Measurements from ENCODE around the gene PDIK1L.

PDIK1L gene
- total RNA-seq = 8.4 to 19.7 (median 10.5) reads per million in 3 donors

- Histone ChIP-seq H3K4me3 (ENCODE audit: insufficient read depth, low read depth, low read length, poor library complexity, severe bottlenecking) (peak within 1 kb of the TSS; percentile 100), H3K27me3 (replicated peaks; ENCODE audit: control insufficient read depth, insufficient read depth, low read length, poor library complexity, severe bottlenecking) (no peaks in the 10 kb centered on the region), H3K9me3 (ENCODE audit: control insufficient read depth, low read length) (no peaks in the 10 kb centered on the region), H3K4me1 (ENCODE audit: control insufficient read depth, insufficient read depth, low read length, poor library complexity, severe bottlenecking) (peaks cover 11% of the 10 kb centered on the region), H3K27ac (ENCODE audit: insufficient read depth, low read length, poor library complexity, severe bottlenecking) (peak within 1 kb of the TSS; percentile 78), H3K36me3 (ENCODE audit: control insufficient read depth, insufficient read depth, low read length) (peaks cover 17% of the 10 kb centered on the region)
- DNase-seq = peak; percentile 89 to 91 (median 90)
Observed at GRCh38 chr1:26111530-26112406, at the start of gene PDIK1L. Gene PDIK1L, plus strand, starts transcription at chr1:26111824. Its CDS starts 2,485 bp downstream, at chr1:26114309.

- no peak overlapping the region for H3K4me3 ChIP-seq (ENCODE audit: insufficient read depth, low read depth, low read length, poor library complexity, severe bottlenecking)
- no peaks in the 10 kb centered on the region for H3K36me3 ChIP-seq (ENCODE audit: control insufficient read depth, insufficient read depth, low read length)
- no peaks in the 10 kb centered on the region for H3K27me3 ChIP-seq (replicated peaks; ENCODE audit: control insufficient read depth, insufficient read depth, low read length, poor library complexity, severe bottlenecking)
- H3K9me3 ChIP-seq (ENCODE audit: control insufficient read depth, low read length) = no peaks in the 10 kb centered on the region
- no peak for DNase-seq
- no peak overlapping the region for H3K27ac ChIP-seq (ENCODE audit: insufficient read depth, low read length, poor library complexity, severe bottlenecking)
- H3K4me1 ChIP-seq (ENCODE audit: control insufficient read depth, insufficient read depth, low read length, poor library complexity, severe bottlenecking) = no peaks in the 10 kb centered on the region
Observed at GRCh38 chr1:26064553-26064952, 47.1 kb upstream of the PDIK1L start.

GRCh38 chr1:26066160-26066559, 45.5 kb upstream of the PDIK1L start:
- H3K4me3 ChIP-seq (ENCODE audit: insufficient read depth, low read depth, low read length, poor library complexity, severe bottlenecking) = no peak overlapping the region
- no peaks in the 10 kb centered on the region for H3K9me3 ChIP-seq (ENCODE audit: control insufficient read depth, low read length)
- H3K27ac ChIP-seq (ENCODE audit: insufficient read depth, low read length, poor library complexity, severe bottlenecking) = no peak overlapping the region
- H3K4me1 ChIP-seq (ENCODE audit: control insufficient read depth, insufficient read depth, low read length, poor library complexity, severe bottlenecking) = no peaks in the 10 kb centered on the region
- no peaks in the 10 kb centered on the region for H3K36me3 ChIP-seq (ENCODE audit: control insufficient read depth, insufficient read depth, low read length)
- no peak for DNase-seq
- H3K27me3 ChIP-seq (replicated peaks; ENCODE audit: control insufficient read depth, insufficient read depth, low read length, poor library complexity, severe bottlenecking) = no peaks in the 10 kb centered on the region

GRCh38 chr1:26066857-26067256, 44.8 kb upstream of the PDIK1L start:
- H3K27ac ChIP-seq (ENCODE audit: insufficient read depth, low read length, poor library complexity, severe bottlenecking) = no peak overlapping the region
- DNase-seq = no peak
- no peaks in the 10 kb centered on the region for H3K36me3 ChIP-seq (ENCODE audit: control insufficient read depth, insufficient read depth, low read length)
- no peak overlapping the region for H3K4me3 ChIP-seq (ENCODE audit: insufficient read depth, low read depth, low read length, poor library complexity, severe bottlenecking)
- H3K4me1 ChIP-seq (ENCODE audit: control insufficient read depth, insufficient read depth, low read length, poor library complexity, severe bottlenecking) = no peaks in the 10 kb centered on the region
- H3K9me3 ChIP-seq (ENCODE audit: control insufficient read depth, low read length) = no peaks in the 10 kb centered on the region
- H3K27me3 ChIP-seq (replicated peaks; ENCODE audit: control insufficient read depth, insufficient read depth, low read length, poor library complexity, severe bottlenecking) = no peaks in the 10 kb centered on the region

GRCh38 chr1:26067432-26067911, 44.2 kb upstream of the PDIK1L start, which contains the start of gene TRIM63:
Gene TRIM63, minus strand, starts transcription at chr1:26067630. Its CDS starts 136 bp downstream, at chr1:26067494.
- H3K4me3 ChIP-seq (ENCODE audit: insufficient read depth, low read depth, low read length, poor library complexity, severe bottlenecking) = no peak within 1 kb of the TSS
- H3K36me3 ChIP-seq (ENCODE audit: control insufficient read depth, insufficient read depth, low read length) = no peaks in the 10 kb centered on the region
- no peak within 1 kb of the TSS for H3K27ac ChIP-seq (ENCODE audit: insufficient read depth, low read length, poor library complexity, severe bottlenecking)
- no peaks in the 10 kb centered on the region for H3K4me1 ChIP-seq (ENCODE audit: control insufficient read depth, insufficient read depth, low read length, poor library complexity, severe bottlenecking)
- H3K27me3 ChIP-seq (replicated peaks; ENCODE audit: control insufficient read depth, insufficient read depth, low read length, poor library complexity, severe bottlenecking) = peaks cover 5% of the 10 kb centered on the region
- no peaks in the 10 kb centered on the region for H3K9me3 ChIP-seq (ENCODE audit: control insufficient read depth, low read length)
- DNase-seq = no peak

GRCh38 chr1:26069941-26070295, 41.7 kb upstream of the PDIK1L start:
- no peak for DNase-seq
- Histone ChIP-seq H3K4me3 (ENCODE audit: insufficient read depth, low read depth, low read length, poor library complexity, severe bottlenecking) (no peak overlapping the region), H3K4me1 (ENCODE audit: control insufficient read depth, insufficient read depth, low read length, poor library complexity, severe bottlenecking) (no peaks in the 10 kb centered on the region), H3K27me3 (replicated peaks; ENCODE audit: control insufficient read depth, insufficient read depth, low read length, poor library complexity, severe bottlenecking) (peaks cover 5% of the 10 kb centered on the region), H3K36me3 (ENCODE audit: control insufficient read depth, insufficient read depth, low read length) (no peaks in the 10 kb centered on the region), H3K9me3 (ENCODE audit: control insufficient read depth, low read length) (no peaks in the 10 kb centered on the region), H3K27ac (ENCODE audit: insufficient read depth, low read length, poor library complexity, severe bottlenecking) (no peak overlapping the region)

- Histone ChIP-seq H3K27ac (ENCODE audit: insufficient read depth, low read length, poor library complexity, severe bottlenecking) (no peak overlapping the region), H3K36me3 (ENCODE audit: control insufficient read depth, insufficient read depth, low read length) (no peaks in the 10 kb centered on the region), H3K4me3 (ENCODE audit: insufficient read depth, low read depth, low read length, poor library complexity, severe bottlenecking) (no peak overlapping the region), H3K27me3 (replicated peaks; ENCODE audit: control insufficient read depth, insufficient read depth, low read length, poor library complexity, severe bottlenecking) (peaks cover 5% of the 10 kb centered on the region), H3K4me1 (ENCODE audit: control insufficient read depth, insufficient read depth, low read length, poor library complexity, severe bottlenecking) (peaks cover 1% of the 10 kb centered on the region), H3K9me3 (ENCODE audit: control insufficient read depth, low read length) (no peaks in the 10 kb centered on the region)
- no peak for DNase-seq
Observed at GRCh38 chr1:26070296-26070962, 41.2 kb upstream of the PDIK1L start.

GRCh38 chr1:26070963-26071342, 40.7 kb upstream of the PDIK1L start:
- peaks cover 5% of the 10 kb centered on the region for H3K27me3 ChIP-seq (replicated peaks; ENCODE audit: control insufficient read depth, insufficient read depth, low read length, poor library complexity, severe bottlenecking)
- no peaks in the 10 kb centered on the region for H3K36me3 ChIP-seq (ENCODE audit: control insufficient read depth, insufficient read depth, low read length)
- no peak overlapping the region for H3K27ac ChIP-seq (ENCODE audit: insufficient read depth, low read length, poor library complexity, severe bottlenecking)

GRCh38 chr1:26072305-26072704, 39.3 kb upstream of the PDIK1L start:
- Histone ChIP-seq H3K9me3 (ENCODE audit: control insufficient read depth, low read length) (no peaks in the 10 kb centered on the region), H3K36me3 (ENCODE audit: control insufficient read depth, insufficient read depth, low read length) (no peaks in the 10 kb centered on the region), H3K4me1 (ENCODE audit: control insufficient read depth, insufficient read depth, low read length, poor library complexity, severe bottlenecking) (peaks cover 8% of the 10 kb centered on the region), H3K27me3 (replicated peaks; ENCODE audit: control insufficient read depth, insufficient read depth, low read length, poor library complexity, severe bottlenecking) (peaks cover 5% of the 10 kb centered on the region), H3K4me3 (ENCODE audit: insufficient read depth, low read depth, low read length, poor library complexity, severe bottlenecking) (no peak overlapping the region), H3K27ac (ENCODE audit: insufficient read depth, low read length, poor library complexity, severe bottlenecking) (no peak overlapping the region)
- DNase-seq = no peak

More at GRCh38 chr1:26070963-26071342, 40.7 kb upstream of the PDIK1L start:
- H3K4me1 ChIP-seq (ENCODE audit: control insufficient read depth, insufficient read depth, low read length, poor library complexity, severe bottlenecking) = peaks cover 7% of the 10 kb centered on the region
- DNase-seq = no peak
- H3K9me3 ChIP-seq (ENCODE audit: control insufficient read depth, low read length) = no peaks in the 10 kb centered on the region
- H3K4me3 ChIP-seq (ENCODE audit: insufficient read depth, low read depth, low read length, poor library complexity, severe bottlenecking) = no peak overlapping the region
